SU-DHL-6 (cell line): ENCODE data around the gene C11orf58.

Experiments
- EZH2phosphoT487 ChIP-seq: fragments of 200-600 bp; sonication (generic), shearing (Covaris generic); conservative IDR thresholded peaks from 2 replicates; pipeline ENCODE4 v1.6.1; 2018; ENCODE audit warnings: mild to moderate bottlenecking, antibody characterized with exemption, low read length, moderate library complexity, mixed read lengths
- TF ChIP-seq, protein P1 (sequence below): fragments of 200-600 bp; sonication (generic); IDR thresholded peaks from one replicate; pipeline ENCODE4 v1.5.1; 2017; ENCODE audit warnings: antibody characterized with exemption, mild to moderate bottlenecking, low read length, moderate library complexity; ENCODE audit not compliant: insufficient read depth, poor library complexity, severe bottlenecking

DNA sequence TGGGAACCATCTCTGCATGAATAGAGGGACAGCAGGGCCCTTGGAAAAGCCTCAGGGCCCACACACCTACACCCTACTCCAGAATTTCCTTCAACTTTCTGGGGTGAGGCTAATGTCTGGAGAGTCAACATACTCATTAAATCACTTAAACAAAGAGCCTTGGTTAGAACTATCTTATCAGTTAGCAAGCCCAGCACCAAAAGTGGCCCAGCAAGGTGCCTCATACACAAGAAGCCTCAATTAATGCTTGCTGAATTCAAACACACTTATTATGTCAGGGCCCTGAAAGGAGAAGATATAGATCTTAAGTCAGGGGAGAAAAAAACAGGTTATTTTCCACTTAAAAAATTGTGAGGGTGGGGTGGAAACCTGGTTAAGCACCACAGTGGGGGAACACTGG lies 61.4 kb downstream of the C11orf58 start:
- TF ChIP-seq, protein P1, sequence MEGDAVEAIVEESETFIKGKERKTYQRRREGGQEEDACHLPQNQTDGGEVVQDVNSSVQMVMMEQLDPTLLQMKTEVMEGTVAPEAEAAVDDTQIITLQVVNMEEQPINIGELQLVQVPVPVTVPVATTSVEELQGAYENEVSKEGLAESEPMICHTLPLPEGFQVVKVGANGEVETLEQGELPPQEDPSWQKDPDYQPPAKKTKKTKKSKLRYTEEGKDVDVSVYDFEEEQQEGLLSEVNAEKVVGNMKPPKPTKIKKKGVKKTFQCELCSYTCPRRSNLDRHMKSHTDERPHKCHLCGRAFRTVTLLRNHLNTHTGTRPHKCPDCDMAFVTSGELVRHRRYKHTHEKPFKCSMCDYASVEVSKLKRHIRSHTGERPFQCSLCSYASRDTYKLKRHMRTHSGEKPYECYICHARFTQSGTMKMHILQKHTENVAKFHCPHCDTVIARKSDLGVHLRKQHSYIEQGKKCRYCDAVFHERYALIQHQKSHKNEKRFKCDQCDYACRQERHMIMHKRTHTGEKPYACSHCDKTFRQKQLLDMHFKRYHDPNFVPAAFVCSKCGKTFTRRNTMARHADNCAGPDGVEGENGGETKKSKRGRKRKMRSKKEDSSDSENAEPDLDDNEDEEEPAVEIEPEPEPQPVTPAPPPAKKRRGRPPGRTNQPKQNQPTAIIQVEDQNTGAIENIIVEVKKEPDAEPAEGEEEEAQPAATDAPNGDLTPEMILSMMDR = no peak
- no peak for TF ChIP-seq EZH2phosphoT487
